Kidney epithelial cell (primary cell): ENCODE data around the gene EPHB1. TPM values are rescaled to one million over a fixed set of nuclear protein-coding genes. Genes with fewer than 3 reads are reported as not detected.

Experiments
- DNase-seq: peaks from one replicate; pipeline ENCODE4 v3.0.0-alpha.2; 2010; ENCODE audit warnings: low read depth
- H3K27me3 ChIP-seq: 2 replicates; pipeline ENCODE4 v1.6.0; 2011; ENCODE audit warnings: low read length; ENCODE audit not compliant: control insufficient read depth, insufficient read depth
- H3K36me3 ChIP-seq: 2 replicates; pipeline ENCODE4 v1.5.1; 2011; ENCODE audit warnings: low read length; ENCODE audit not compliant: control insufficient read depth, insufficient read depth
- H3K4me3 ChIP-seq: 2 replicates; pipeline ENCODE4 v1.5.1; 2011; ENCODE audit warnings: low read depth, mild to moderate bottlenecking, control low read depth, low read length
- CTCF ChIP-seq: IDR thresholded peaks from 2 replicates; pipeline ENCODE4 v1.5.1; 2011; ENCODE audit warnings: mild to moderate bottlenecking, moderate library complexity, low read length, control low read depth, inconsistent platforms; ENCODE audit not compliant: insufficient read depth, poor library complexity, severe bottlenecking
- total RNA-seq: library from RNA; depleted of rRNA; stranded (reverse); fragments of >200 nt; gene quantifications from 2 replicates; pipeline ENCODE4 v1.2.3, GENCODE V29; 2015

Gene EPHB1
- total RNA-seq, 1 donor from 2014 or later = 10.8 TPM

GRCh38 chr3:134761213-134761612 lies 33.8 kb upstream of the EPHB1 start:
- no peak overlapping the region for H3K4me3 ChIP-seq
- no peak for TF ChIP-seq CTCF
- H3K36me3 ChIP-seq = no peaks in the 10 kb centered on the region
- no peaks in the 10 kb centered on the region for H3K27me3 ChIP-seq
- DNase-seq = no peak

- TF ChIP-seq CTCF = no peak
- Histone ChIP-seq H3K4me3 (no peak overlapping the region), H3K36me3 (no peaks in the 10 kb centered on the region), H3K27me3 (no peaks in the 10 kb centered on the region)
- no peak for DNase-seq
Observed at GRCh38 chr3:134762016-134762415, 33.0 kb upstream of the EPHB1 start.

- H3K36me3 ChIP-seq = no peaks in the 10 kb centered on the region
- no peak for DNase-seq
- no peak overlapping the region for H3K4me3 ChIP-seq
- H3K27me3 ChIP-seq = no peaks in the 10 kb centered on the region
- no peak for TF ChIP-seq CTCF
Observed at GRCh38 chr3:134765468-134765867, 29.6 kb upstream of the EPHB1 start.

GRCh38 chr3:134766290-134766689 lies 28.8 kb upstream of the EPHB1 start:
- DNase-seq = no peak
- no peak overlapping the region for H3K4me3 ChIP-seq
- no peaks in the 10 kb centered on the region for H3K36me3 ChIP-seq
- H3K27me3 ChIP-seq = no peaks in the 10 kb centered on the region
- no peak for TF ChIP-seq CTCF

- no peak for DNase-seq
- no peak for TF ChIP-seq CTCF
- Histone ChIP-seq H3K4me3 (no peak overlapping the region), H3K36me3 (no peaks in the 10 kb centered on the region), H3K27me3 (no peaks in the 10 kb centered on the region)
Observed at GRCh38 chr3:134768116-134768515, 26.9 kb upstream of the EPHB1 start.

- Histone ChIP-seq H3K4me3 (no peak overlapping the region), H3K36me3 (no peaks in the 10 kb centered on the region), H3K27me3 (no peaks in the 10 kb centered on the region)
- TF ChIP-seq CTCF = no peak
- DNase-seq = no peak
Observed at GRCh38 chr3:134768837-134769236, 26.2 kb upstream of the EPHB1 start.
